ENCODE measurements around the gene CCDC182. TPM values are rescaled to one million over a fixed set of nuclear protein-coding genes. Genes with fewer than 3 reads are reported as not detected.

Gene CCDC182
- total and polyA plus RNA-seq, 2 of the 13 experiments (the other 11 are each of a cell fraction or from before 2014, with no cell fraction given), result not detected

DNA sequence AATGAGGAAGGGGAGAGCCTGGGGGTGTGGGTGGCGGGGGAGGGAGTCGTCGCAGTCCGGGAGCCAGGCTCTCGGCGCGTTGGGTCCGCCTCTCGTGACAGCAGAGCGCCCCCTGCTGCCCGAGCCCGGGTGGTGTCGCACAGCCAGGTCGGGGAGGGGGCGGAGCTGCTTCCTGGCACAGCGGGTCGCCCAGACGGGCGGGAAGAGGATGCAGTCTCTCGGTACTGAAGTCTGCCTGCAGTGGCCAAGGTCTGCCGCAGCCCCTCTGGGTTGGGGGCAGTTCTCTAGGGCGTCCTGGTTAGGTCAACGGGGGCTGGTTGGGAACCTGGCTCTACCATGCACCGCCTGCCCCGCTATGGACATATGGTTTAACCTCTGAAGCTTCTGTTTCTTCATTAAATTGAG lies 38.2 kb upstream of the CCDC182 start (continued):
- TF ChIP-seq, protein P1, sequence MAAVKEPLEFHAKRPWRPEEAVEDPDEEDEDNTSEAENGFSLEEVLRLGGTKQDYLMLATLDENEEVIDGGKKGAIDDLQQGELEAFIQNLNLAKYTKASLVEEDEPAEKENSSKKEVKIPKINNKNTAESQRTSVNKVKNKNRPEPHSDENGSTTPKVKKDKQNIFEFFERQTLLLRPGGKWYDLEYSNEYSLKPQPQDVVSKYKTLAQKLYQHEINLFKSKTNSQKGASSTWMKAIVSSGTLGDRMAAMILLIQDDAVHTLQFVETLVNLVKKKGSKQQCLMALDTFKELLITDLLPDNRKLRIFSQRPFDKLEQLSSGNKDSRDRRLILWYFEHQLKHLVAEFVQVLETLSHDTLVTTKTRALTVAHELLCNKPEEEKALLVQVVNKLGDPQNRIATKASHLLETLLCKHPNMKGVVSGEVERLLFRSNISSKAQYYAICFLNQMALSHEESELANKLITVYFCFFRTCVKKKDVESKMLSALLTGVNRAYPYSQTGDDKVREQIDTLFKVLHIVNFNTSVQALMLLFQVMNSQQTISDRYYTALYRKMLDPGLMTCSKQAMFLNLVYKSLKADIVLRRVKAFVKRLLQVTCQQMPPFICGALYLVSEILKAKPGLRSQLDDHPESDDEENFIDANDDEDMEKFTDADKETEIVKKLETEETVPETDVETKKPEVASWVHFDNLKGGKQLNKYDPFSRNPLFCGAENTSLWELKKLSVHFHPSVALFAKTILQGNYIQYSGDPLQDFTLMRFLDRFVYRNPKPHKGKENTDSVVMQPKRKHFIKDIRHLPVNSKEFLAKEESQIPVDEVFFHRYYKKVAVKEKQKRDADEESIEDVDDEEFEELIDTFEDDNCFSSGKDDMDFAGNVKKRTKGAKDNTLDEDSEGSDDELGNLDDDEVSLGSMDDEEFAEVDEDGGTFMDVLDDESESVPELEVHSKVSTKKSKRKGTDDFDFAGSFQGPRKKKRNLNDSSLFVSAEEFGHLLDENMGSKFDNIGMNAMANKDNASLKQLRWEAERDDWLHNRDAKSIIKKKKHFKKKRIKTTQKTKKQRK (IDR thresholded peaks at IDR 0.05; ENCODE audit: low read length), result no peak
- TF ChIP-seq, protein P2, sequence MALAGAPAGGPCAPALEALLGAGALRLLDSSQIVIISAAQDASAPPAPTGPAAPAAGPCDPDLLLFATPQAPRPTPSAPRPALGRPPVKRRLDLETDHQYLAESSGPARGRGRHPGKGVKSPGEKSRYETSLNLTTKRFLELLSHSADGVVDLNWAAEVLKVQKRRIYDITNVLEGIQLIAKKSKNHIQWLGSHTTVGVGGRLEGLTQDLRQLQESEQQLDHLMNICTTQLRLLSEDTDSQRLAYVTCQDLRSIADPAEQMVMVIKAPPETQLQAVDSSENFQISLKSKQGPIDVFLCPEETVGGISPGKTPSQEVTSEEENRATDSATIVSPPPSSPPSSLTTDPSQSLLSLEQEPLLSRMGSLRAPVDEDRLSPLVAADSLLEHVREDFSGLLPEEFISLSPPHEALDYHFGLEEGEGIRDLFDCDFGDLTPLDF (CRISPR knock-in tag; IDR thresholded peaks at IDR 0.05), result no peak
- TF ChIP-seq, protein P3, sequence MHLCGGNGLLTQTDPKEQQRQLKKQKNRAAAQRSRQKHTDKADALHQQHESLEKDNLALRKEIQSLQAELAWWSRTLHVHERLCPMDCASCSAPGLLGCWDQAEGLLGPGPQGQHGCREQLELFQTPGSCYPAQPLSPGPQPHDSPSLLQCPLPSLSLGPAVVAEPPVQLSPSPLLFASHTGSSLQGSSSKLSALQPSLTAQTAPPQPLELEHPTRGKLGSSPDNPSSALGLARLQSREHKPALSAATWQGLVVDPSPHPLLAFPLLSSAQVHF (CRISPR knock-in tag; IDR thresholded peaks at IDR 0.05), result no peak; the same call in 1 of the 2 replicates
- no peak for TF ChIP-seq GATA4 (IDR thresholded peaks at IDR 0.05; ENCODE audit: borderline replicate concordance, low read depth)
- no peak for TF ChIP-seq NRL (CRISPR knock-in tag; IDR thresholded peaks at IDR 0.05; ENCODE audit: borderline replicate concordance)
- TF ChIP-seq ZNF615 (CRISPR knock-in tag; IDR thresholded peaks at IDR 0.05; ENCODE audit: borderline replicate concordance), result no peak
- TF ChIP-seq RXRA (CRISPR knock-in tag; IDR thresholded peaks at IDR 0.05), result no peak
- TF ChIP-seq ZNF672 (CRISPR knock-in tag; IDR thresholded peaks at IDR 0.05), result no peak
- TF ChIP-seq, protein P4, sequence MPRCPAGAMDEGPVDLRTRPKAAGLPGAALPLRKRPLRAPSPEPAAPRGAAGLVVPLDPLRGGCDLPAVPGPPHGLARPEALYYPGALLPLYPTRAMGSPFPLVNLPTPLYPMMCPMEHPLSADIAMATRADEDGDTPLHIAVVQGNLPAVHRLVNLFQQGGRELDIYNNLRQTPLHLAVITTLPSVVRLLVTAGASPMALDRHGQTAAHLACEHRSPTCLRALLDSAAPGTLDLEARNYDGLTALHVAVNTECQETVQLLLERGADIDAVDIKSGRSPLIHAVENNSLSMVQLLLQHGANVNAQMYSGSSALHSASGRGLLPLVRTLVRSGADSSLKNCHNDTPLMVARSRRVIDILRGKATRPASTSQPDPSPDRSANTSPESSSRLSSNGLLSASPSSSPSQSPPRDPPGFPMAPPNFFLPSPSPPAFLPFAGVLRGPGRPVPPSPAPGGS (CRISPR knock-in tag; IDR thresholded peaks at IDR 0.05), result no peak
- TF ChIP-seq MATR3 (CRISPR knock-in tag; IDR thresholded peaks at IDR 0.05), result no peak
- TF ChIP-seq, protein P5, sequence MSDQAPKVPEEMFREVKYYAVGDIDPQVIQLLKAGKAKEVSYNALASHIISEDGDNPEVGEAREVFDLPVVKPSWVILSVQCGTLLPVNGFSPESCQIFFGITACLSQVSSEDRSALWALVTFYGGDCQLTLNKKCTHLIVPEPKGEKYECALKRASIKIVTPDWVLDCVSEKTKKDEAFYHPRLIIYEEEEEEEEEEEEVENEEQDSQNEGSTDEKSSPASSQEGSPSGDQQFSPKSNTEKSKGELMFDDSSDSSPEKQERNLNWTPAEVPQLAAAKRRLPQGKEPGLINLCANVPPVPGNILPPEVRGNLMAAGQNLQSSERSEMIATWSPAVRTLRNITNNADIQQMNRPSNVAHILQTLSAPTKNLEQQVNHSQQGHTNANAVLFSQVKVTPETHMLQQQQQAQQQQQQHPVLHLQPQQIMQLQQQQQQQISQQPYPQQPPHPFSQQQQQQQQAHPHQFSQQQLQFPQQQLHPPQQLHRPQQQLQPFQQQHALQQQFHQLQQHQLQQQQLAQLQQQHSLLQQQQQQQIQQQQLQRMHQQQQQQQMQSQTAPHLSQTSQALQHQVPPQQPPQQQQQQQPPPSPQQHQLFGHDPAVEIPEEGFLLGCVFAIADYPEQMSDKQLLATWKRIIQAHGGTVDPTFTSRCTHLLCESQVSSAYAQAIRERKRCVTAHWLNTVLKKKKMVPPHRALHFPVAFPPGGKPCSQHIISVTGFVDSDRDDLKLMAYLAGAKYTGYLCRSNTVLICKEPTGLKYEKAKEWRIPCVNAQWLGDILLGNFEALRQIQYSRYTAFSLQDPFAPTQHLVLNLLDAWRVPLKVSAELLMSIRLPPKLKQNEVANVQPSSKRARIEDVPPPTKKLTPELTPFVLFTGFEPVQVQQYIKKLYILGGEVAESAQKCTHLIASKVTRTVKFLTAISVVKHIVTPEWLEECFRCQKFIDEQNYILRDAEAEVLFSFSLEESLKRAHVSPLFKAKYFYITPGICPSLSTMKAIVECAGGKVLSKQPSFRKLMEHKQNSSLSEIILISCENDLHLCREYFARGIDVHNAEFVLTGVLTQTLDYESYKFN (CRISPR knock-in tag; conservative IDR thresholded peaks at IDR 0.05), result no peak
- TF ChIP-seq ZNF550 (CRISPR knock-in tag; IDR thresholded peaks at IDR 0.05; ENCODE audit: borderline replicate concordance), result no peak
- TF ChIP-seq, protein P6, sequence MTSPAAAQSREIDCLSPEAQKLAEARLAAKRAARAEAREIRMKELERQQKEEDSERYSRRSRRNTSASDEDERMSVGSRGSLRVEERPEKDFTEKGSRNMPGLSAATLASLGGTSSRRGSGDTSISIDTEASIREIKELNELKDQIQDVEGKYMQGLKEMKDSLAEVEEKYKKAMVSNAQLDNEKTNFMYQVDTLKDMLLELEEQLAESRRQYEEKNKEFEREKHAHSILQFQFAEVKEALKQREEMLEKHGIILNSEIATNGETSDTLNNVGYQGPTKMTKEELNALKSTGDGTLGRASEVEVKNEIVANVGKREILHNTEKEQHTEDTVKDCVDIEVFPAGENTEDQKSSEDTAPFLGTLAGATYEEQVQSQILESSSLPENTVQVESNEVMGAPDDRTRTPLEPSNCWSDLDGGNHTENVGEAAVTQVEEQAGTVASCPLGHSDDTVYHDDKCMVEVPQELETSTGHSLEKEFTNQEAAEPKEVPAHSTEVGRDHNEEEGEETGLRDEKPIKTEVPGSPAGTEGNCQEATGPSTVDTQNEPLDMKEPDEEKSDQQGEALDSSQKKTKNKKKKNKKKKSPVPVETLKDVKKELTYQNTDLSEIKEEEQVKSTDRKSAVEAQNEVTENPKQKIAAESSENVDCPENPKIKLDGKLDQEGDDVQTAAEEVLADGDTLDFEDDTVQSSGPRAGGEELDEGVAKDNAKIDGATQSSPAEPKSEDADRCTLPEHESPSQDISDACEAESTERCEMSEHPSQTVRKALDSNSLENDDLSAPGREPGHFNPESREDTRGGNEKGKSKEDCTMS (CRISPR knock-in tag; conservative IDR thresholded peaks at IDR 0.05), result no peak
- no peak for TF ChIP-seq ZFP1 (CRISPR knock-in tag; IDR thresholded peaks at IDR 0.05)
- TF ChIP-seq FOXO1 (CRISPR knock-in tag; IDR thresholded peaks at IDR 0.05), result peak; percentile 53; the same call in 1 of the 2 replicates

Measured in HepG2 (cell line).